IMR-90 (cell line): Measurements from ENCODE around the gene PATJ. TPM values are rescaled to one million over a fixed set of nuclear protein-coding genes. Genes with fewer than 3 reads are reported as not detected.

Experiments
- ATAC-seq: fragments of 200-7000 bp; cut with Tn5 transposase; 2 replicates; pipeline ENCODE4 v1.9.1; 2020; ENCODE audit warnings: low read depth, mild to moderate bottlenecking, moderate library complexity
- BruUV-seq: library from RNA; stranded (reverse); fragments of 400-500 nt; replicated peaks from 2 replicates; lab custom pipeline; 2021; lab: Mats Ljungman, UMichigan
- CTCF ChIA-PET: fragments of 300-600 bp; formaldehyde crosslinking; extraction: SDS; loops from one replicate; lab custom pipeline; 2021; ENCODE audit warnings: antibody characterized with exemption; lab: Yijun Ruan, JAX
- POLR2A ChIA-PET: fragments of 300-600 bp; sonication (Branson Sonifier 250); formaldehyde crosslinking; loops from one replicate; lab custom pipeline; 2022; ENCODE audit warnings: antibody characterized with exemption; ENCODE audit not compliant: unreplicated experiment; lab: Charles Lee
- DNase-seq: peaks from one replicate; pipeline ENCODE4 v3.0.0; 2013
- H2AFZ ChIP-seq: replicated peaks from 2 replicates; pipeline ENCODE3; 2013; ENCODE audit warnings: low read length, mild to moderate bottlenecking; ENCODE audit not compliant: poor library complexity
- H2AK5ac ChIP-seq: 2 replicates; pipeline ENCODE4 v1.6.1; 2013; ENCODE audit warnings: low read depth, low read length, inconsistent platforms
- H2AK9ac ChIP-seq: replicated peaks from 2 replicates; pipeline ENCODE3; 2013; ENCODE audit warnings: mild to moderate bottlenecking, low read depth, low read length, moderate library complexity; ENCODE audit not compliant: poor library complexity
- H2BK120ac ChIP-seq: 2 replicates; pipeline ENCODE4 v1.6.1; 2013; ENCODE audit warnings: low read depth, low read length, inconsistent platforms
- H2BK15ac ChIP-seq: 3 replicates; pipeline ENCODE4 v1.6.1; 2013; ENCODE audit warnings: low read depth, low read length, inconsistent platforms
- H2BK20ac ChIP-seq: 2 replicates; pipeline ENCODE4 v1.6.1; 2013; ENCODE audit warnings: low read depth, mild to moderate bottlenecking, inconsistent platforms, low read length, moderate library complexity
- H2BK5ac ChIP-seq: 2 replicates; pipeline ENCODE4 v1.6.1; 2013; ENCODE audit warnings: mild to moderate bottlenecking, low read depth, low read length, inconsistent platforms; ENCODE audit not compliant: poor library complexity, severe bottlenecking
- H3K14ac ChIP-seq: replicated peaks from 2 replicates; pipeline ENCODE4 v1.6.1; 2013; ENCODE audit warnings: low read depth, low read length, inconsistent platforms
- H3K18ac ChIP-seq: 2 replicates; pipeline ENCODE4 v1.6.1; 2013; ENCODE audit warnings: low read depth, low read length, control low read depth
- H3K23ac ChIP-seq: 2 replicates; pipeline ENCODE4 v1.6.1; 2013; ENCODE audit warnings: low read depth, low read length, inconsistent platforms
- H3K27ac ChIP-seq: 2 replicates; pipeline ENCODE4 v1.5.1; 2013; ENCODE audit warnings: mild to moderate bottlenecking, control low read depth, low read length; ENCODE audit not compliant: insufficient read depth
- H3K27me3 ChIP-seq: 2 replicates; pipeline ENCODE4 v1.6.1; 2013; ENCODE audit warnings: low read length; ENCODE audit not compliant: control insufficient read depth, insufficient read depth
- H3K36me3 ChIP-seq: 2 replicates; pipeline ENCODE4 v1.6.1; 2013; ENCODE audit warnings: low read length, mixed read lengths; ENCODE audit not compliant: control insufficient read depth, insufficient read depth
- H3K4ac ChIP-seq: 2 replicates; pipeline ENCODE4 v1.6.1; 2013; ENCODE audit warnings: low read depth, low read length, inconsistent platforms
- H3K4me1 ChIP-seq: 2 replicates; pipeline ENCODE4 v1.6.1; 2013; ENCODE audit warnings: low read length, mixed read lengths; ENCODE audit not compliant: control insufficient read depth, insufficient read depth
- H3K4me2 ChIP-seq: 2 replicates; pipeline ENCODE4 v1.6.1; 2013; ENCODE audit warnings: low read depth, mild to moderate bottlenecking, control low read depth, low read length, moderate library complexity
- H3K4me3 ChIP-seq: 2 replicates; pipeline ENCODE4 v1.5.1; 2013; ENCODE audit warnings: low read depth, mild to moderate bottlenecking, control low read depth, low read length, moderate library complexity; ENCODE audit not compliant: insufficient read depth
- H3K56ac ChIP-seq: 2 replicates; pipeline ENCODE4 v1.6.1; 2013; ENCODE audit warnings: low read length, inconsistent platforms; ENCODE audit not compliant: insufficient read depth; ENCODE audit errors: extremely low read depth
- H3K79me1 ChIP-seq, 2 experiments: 2 replicates each; pipeline ENCODE4 v1.6.1; 2013; ENCODE audit warnings: low read length in 2 of 2, inconsistent platforms in 1 of 2, low read depth in 1 of 2
- H3K9ac ChIP-seq: 2 replicates; pipeline ENCODE4 v1.6.1; 2013; ENCODE audit warnings: low read depth, low read length, control low read depth
- H3K9me1 ChIP-seq: 2 replicates; pipeline ENCODE4 v1.6.1; 2013; ENCODE audit warnings: low read length, inconsistent platforms; ENCODE audit not compliant: insufficient read depth
- H3K9me3 ChIP-seq: 2 replicates; pipeline ENCODE4 v1.6.1; 2013; ENCODE audit warnings: low read length; ENCODE audit not compliant: control insufficient read depth, insufficient read depth
- H4K20me1 ChIP-seq: 2 replicates; pipeline ENCODE4 v1.6.1; 2013; ENCODE audit warnings: low read length, inconsistent platforms; ENCODE audit not compliant: insufficient read depth
- H4K5ac ChIP-seq: 2 replicates; pipeline ENCODE4 v1.6.1; 2013; ENCODE audit warnings: mild to moderate bottlenecking, low read depth, low read length, control low read depth
- H4K8ac ChIP-seq, 2 experiments: 2 replicates each; pipeline ENCODE4 v1.6.1; 2013; ENCODE audit warnings: low read depth in 2 of 2, low read length in 2 of 2, control low read depth in 1 of 2, inconsistent platforms in 1 of 2
- H4K91ac ChIP-seq: 2 replicates; pipeline ENCODE4 v1.6.1; 2013; ENCODE audit warnings: low read depth, low read length, inconsistent platforms; ENCODE audit not compliant: insufficient read depth
- BHLHE40 ChIP-seq: fragments of 150-350 bp; IDR thresholded peaks from 2 replicates; pipeline ENCODE4 v1.6.1; 2016; ENCODE audit warnings: mild to moderate bottlenecking, low read depth, low read length
- CTCF ChIP-seq: conservative IDR thresholded peaks from 2 replicates; pipeline ENCODE4 v1.5.1; 2012; ENCODE audit warnings: mild to moderate bottlenecking, low read depth, low read length, improper control_type of control experiment
- FOS ChIP-seq: fragments of 150-350 bp; IDR thresholded peaks from 2 replicates; pipeline ENCODE4 v1.6.1; 2016; ENCODE audit warnings: low read depth, low read length
- MAZ ChIP-seq: IDR thresholded peaks from 2 replicates; pipeline ENCODE4 v1.6.1; 2012; ENCODE audit warnings: low read depth, mild to moderate bottlenecking, low read length, improper control_type of control experiment, moderate library complexity, borderline replicate concordance
- NFE2L2 ChIP-seq: fragments of 150-350 bp; IDR thresholded peaks from 2 replicates; pipeline ENCODE4 v1.6.1; 2016; ENCODE audit warnings: low read depth, mild to moderate bottlenecking, low read length
- POLR2A ChIP-seq: IDR thresholded peaks from 2 replicates; pipeline ENCODE4 v1.6.1; 2012; ENCODE audit warnings: mild to moderate bottlenecking, low read depth, low read length
- RAD21 ChIP-seq: IDR thresholded peaks from 2 replicates; pipeline ENCODE4 v1.6.1; 2012; ENCODE audit warnings: low read length, improper control_type of control experiment
- SMC3 ChIP-seq: fragments of 150-350 bp; IDR thresholded peaks from 2 replicates; pipeline ENCODE4 v1.6.1; 2016; ENCODE audit warnings: low read depth, mild to moderate bottlenecking, antibody characterized with exemption, low read length, moderate library complexity
- USF2 ChIP-seq: fragments of 150-350 bp; IDR thresholded peaks from 2 replicates; pipeline ENCODE4 v1.6.1; 2017; ENCODE audit warnings: mild to moderate bottlenecking, antibody characterized with exemption, low read length, low read depth
- WGBS, 2 experiments: methylation state at CpG; one replicate each; pipeline versions ENCODE4 v1.1.5 to v1.1.7; 2013; ENCODE audit warnings: missing lambda C conversion rate in 2 of 2; ENCODE audit not compliant: insufficient read length in 1 of 2; ENCODE audit errors: extremely low coverage in 2 of 2; 5-methylcytosine and 5-hydroxymethylcytosine counted together
- dilution Hi-C: fragments of 300-500 bp; cut with HindIII; formaldehyde crosslinking; loops from one replicate; pipeline ENCODE4 v1.14.3; 2018; ENCODE audit warnings: low sequenced_read_pairs; ENCODE audit not compliant: unreplicated experiment
- in situ Hi-C: fragments of 300-500 bp; cut with MboI; formaldehyde crosslinking; loops from 3 replicates; pipeline ENCODE4 v1.14.3; 2019; ENCODE audit warnings: low sequenced_read_pairs, inconsistent platforms, mixed read lengths
- intact Hi-C: fragments of 100-400 bp; cut with micrococcal nuclease; formaldehyde crosslinking; loops from 2 replicates; pipeline ENCODE4 v1.10.0; 2022
- polyA plus RNA-seq, 3 experiments: library from polyadenylated mRNA; depleted of rRNA; stranded (reverse); fragments of >200 nt; gene quantifications; 2 replicates each; pipeline ENCODE4 v1.2.3, GENCODE V29; 2012; ENCODE audit warnings: low replicate concordance in 1 of 3
- total RNA-seq: library from RNA; depleted of rRNA; stranded (reverse); fragments of >200 nt; gene quantifications from 2 replicates; pipeline ENCODE4 v1.2.3, GENCODE V29; 2012

The PATJ gene
- total and polyA plus RNA-seq, 2 of the 4 experiments (the other 2 are of a cell fraction) = 2.0 to 3.4 TPM

- Histone ChIP-seq H3K27ac (no peak overlapping the region), H3K18ac (no peak overlapping the region), H3K14ac (no peak overlapping the region), H4K8ac (no peak overlapping the region), H3K56ac (no peak overlapping the region), H2AFZ (no peak overlapping the region), H3K36me3 (no peaks in the 10 kb centered on the region), H4K5ac (no peak overlapping the region), H3K4me2 (no peak overlapping the region), H2BK15ac (no peak overlapping the region), H2AK9ac (no peak overlapping the region), H2BK20ac (no peak overlapping the region), H4K91ac (no peak overlapping the region), H3K4me1 (no peaks in the 10 kb centered on the region), H3K4ac (no peak overlapping the region), H3K27me3 (no peaks in the 10 kb centered on the region), H3K9me3 (no peaks in the 10 kb centered on the region), H3K23ac (no peak overlapping the region), H3K4me3 (no peak overlapping the region), H3K9me1 (no peaks in the 10 kb centered on the region), H3K79me1 (no peaks in the 10 kb centered on the region), H3K9ac (no peak overlapping the region), H2AK5ac (no peak overlapping the region), H2BK120ac (no peak overlapping the region), H4K20me1 (no peaks in the 10 kb centered on the region), H2BK5ac (no peak overlapping the region)
- peak; percentile 56; the same call in 1 of the 2 replicates for ATAC-seq
- CTCF ChIA-PET = no interaction called here
- TF ChIP-seq BHLHE40 (no peak), USF2 (no peak), NFE2L2 (no peak), FOS (no peak), MAZ (no peak), CTCF (peak; percentile 52), POLR2A (no peak), RAD21 (peak; percentile 45), SMC3 (peak; percentile 23; the same call in 1 of the 2 replicates)
- intact Hi-C loops = loop anchor here (5.0 kb wide), 1 partner anchor 1098 kb away; no protein-coding TSS in a partner anchor
- BruUV-seq = no TSS peak
- no CpG with 5 or more reads among the region's 4 CpGs for WGBS, 2 experiments
- peak; percentile 13 for DNase-seq
- POLR2A ChIA-PET = no interaction called here
- in situ Hi-C loops = no loop called here
- dilution Hi-C loops = no loop called here
These were observed 328.2 kb downstream of the PATJ start for GRCh38 chr1:62070384-62071011.
